Fibroblast of skin of abdomen (primary cell): Measurements from ENCODE around the gene CORO2A.
A peak's percentile ranks its signal among the peaks of the same experiment; 100 is the strongest.

ENCODE experiments used
- DNase-seq: peaks from one replicate; pipeline ENCODE4 v3.0.0-alpha.2; 2013

CORO2A gene

GRCh38 chr9:98219364-98219716 lies 26.9 kb upstream of the CORO2A start:
- DNase-seq: no peak

GRCh38 chr9:98218562-98219363 lies 26.3 kb upstream of the CORO2A start:
- peak; percentile 29 for DNase-seq

- DNase-seq: no peak
Measured at GRCh38 chr9:98217255-98217654, 24.8 kb upstream of the CORO2A start.

GRCh38 chr9:98216391-98216790 lies 24.0 kb upstream of the CORO2A start:
- DNase-seq: no peak

- DNase-seq: no peak
Measured at GRCh38 chr9:98215821-98216220, 23.4 kb upstream of the CORO2A start.

- no peak for DNase-seq
Measured at GRCh38 chr9:98215271-98215670, 22.8 kb upstream of the CORO2A start.

- DNase-seq: no peak
Measured at GRCh38 chr9:98214811-98215210, 22.4 kb upstream of the CORO2A start.

GRCh38 chr9:98211260-98211659 lies 18.8 kb upstream of the CORO2A start:
- no peak for DNase-seq

- DNase-seq: no peak
Measured at GRCh38 chr9:98210435-98210834, 18.0 kb upstream of the CORO2A start.

GRCh38 chr9:98209530-98209929 lies 17.1 kb upstream of the CORO2A start:
- DNase-seq: no peak

- no peak for DNase-seq
Measured at GRCh38 chr9:98208635-98209034, 16.2 kb upstream of the CORO2A start.

GRCh38 chr9:98207606-98208005 lies 15.2 kb upstream of the CORO2A start:
- DNase-seq: no peak

GRCh38 chr9:98206754-98207153 lies 14.3 kb upstream of the CORO2A start:
- DNase-seq: no peak

GRCh38 chr9:98204692-98205091 lies 12.3 kb upstream of the CORO2A start:
- DNase-seq: no peak

GRCh38 chr9:98203153-98203552 lies 10.7 kb upstream of the CORO2A start:
- no peak for DNase-seq

- no peak for DNase-seq
Measured at GRCh38 chr9:98202252-98202651, 9.8 kb upstream of the CORO2A start.

- no peak for DNase-seq
Measured at GRCh38 chr9:98201749-98202148, 9.3 kb upstream of the CORO2A start.

GRCh38 chr9:98201102-98201501 lies 8.7 kb upstream of the CORO2A start:
- no peak for DNase-seq

GRCh38 chr9:98199388-98200033 lies 7.1 kb upstream of the CORO2A start:
- no peak for DNase-seq

GRCh38 chr9:98195671-98196070 lies 3.2 kb upstream of the CORO2A start:
- no peak for DNase-seq

- no peak for DNase-seq
Measured at GRCh38 chr9:98193336-98193944, 1.0 kb upstream of the CORO2A start.

GRCh38 chr9:98191671-98192502 lies 550 bp downstream of the CORO2A start:
- DNase-seq: no peak

- DNase-seq: no peak
Measured at GRCh38 chr9:98191181-98191608, 1.2 kb downstream of the CORO2A start.
